Sciatic nerve (tissue), 2 donors: ENCODE data around the gene DNAAF9. TPM values are rescaled to one million over a fixed set of nuclear protein-coding genes. Genes with fewer than 3 reads are reported as not detected.

Experiments used
- ATAC-seq: fragments of 200-7000 bp; cut with Tn5 transposase; one replicate; pipeline ENCODE4 v1.9.1; 2020; ENCODE audit warnings: mild to moderate bottlenecking, moderate library complexity
- DNase-seq: peaks from one replicate; pipeline ENCODE4 v3.0.0-alpha.2; 2020; ENCODE audit warnings: low spot score
- intact Hi-C: fragments of 100-400 bp; cut with DNase I; formaldehyde crosslinking; loops from one replicate; pipeline ENCODE4 v1.14.2; 2022
- total RNA-seq: library from RNA; stranded (reverse); fragmentation: NEBNext Ultra II Directional; extraction: Animal tissue kit (Norgen Biotek cat#: 25700); gene quantifications from one replicate; pipeline ENCODE4 v1.2.1, GENCODE V29; 2021
- donor health status: DM: no; HTN: no; CAD: no.
- donor health status: DM: no; HTN: no; CAD: no.

DNAAF9 gene
- total RNA-seq, 1 donor from 2014 or later, result 35.0 TPM

GRCh38 chr20:3413393-3413889 is 6.0 kb upstream of the DNAAF9 start:
- intact Hi-C loops, result no loop called here
- ATAC-seq, result no peak
- DNase-seq, result no peak

- DNase-seq (no peak), ATAC-seq (no peak)
- intact Hi-C loops, result no loop called here
These were observed 5.3 kb upstream of the DNAAF9 start for GRCh38 chr20:3412600-3413392.

GRCh38 chr20:3410464-3410863 is 3.0 kb upstream of the DNAAF9 start:
- intact Hi-C loops, result no loop called here

GRCh38 chr20:3409417-3409816 is 1.9 kb upstream of the DNAAF9 start:
- DNase-seq (no peak), ATAC-seq (no peak)
- intact Hi-C loops, result loop anchor here (2.0 kb wide), 1 partner anchor 61 kb away; the partner anchor contains the start of gene ATRN

More at GRCh38 chr20:3410464-3410863, 3.0 kb upstream of the DNAAF9 start:
- DNase-seq (no peak), ATAC-seq (no peak)

- intact Hi-C loops, result loop anchor here (2.0 kb wide), 1 partner anchor 63 kb away; the partner anchor contains the start of gene ATRN
- peak; percentile 86 for ATAC-seq
- peak; percentile 84 for DNase-seq
These were observed 535 bp upstream of the DNAAF9 start for GRCh38 chr20:3407771-3408637.

- intact Hi-C loops, result no loop called here
- ATAC-seq (peak; percentile 4), DNase-seq (no peak)
These were observed 909 bp downstream of the DNAAF9 start for GRCh38 chr20:3406481-3407039.

GRCh38 chr20:3405696-3406358 is 1.6 kb downstream of the DNAAF9 start:
- intact Hi-C loops, result no loop called here
- DNase-seq (no peak), ATAC-seq (no peak)

- intact Hi-C loops, result no loop called here
- ATAC-seq, result no peak
- DNase-seq, result no peak
These were observed 2.3 kb downstream of the DNAAF9 start for GRCh38 chr20:3405139-3405538.

GRCh38 chr20:3404402-3404801 is 3.1 kb downstream of the DNAAF9 start:
- ATAC-seq, result no peak

GRCh38 chr20:3403741-3404140 is 3.7 kb downstream of the DNAAF9 start:
- DNase-seq (no peak), ATAC-seq (no peak)
- intact Hi-C loops, result no loop called here

More at GRCh38 chr20:3404402-3404801, 3.1 kb downstream of the DNAAF9 start:
- no peak for DNase-seq
- intact Hi-C loops, result no loop called here

GRCh38 chr20:3402453-3402852 is 5.0 kb downstream of the DNAAF9 start:
- DNase-seq (no peak), ATAC-seq (no peak)
- intact Hi-C loops, result no loop called here

- DNase-seq (no peak), ATAC-seq (no peak)
- intact Hi-C loops, result no loop called here
These were observed 7.0 kb downstream of the DNAAF9 start for GRCh38 chr20:3400260-3401155.

GRCh38 chr20:3398681-3399252 is 8.7 kb downstream of the DNAAF9 start:
- ATAC-seq (no peak), DNase-seq (no peak)
- intact Hi-C loops, result no loop called here

- DNase-seq (no peak), ATAC-seq (no peak)
- intact Hi-C loops, result no loop called here
These were observed 11.0 kb downstream of the DNAAF9 start for GRCh38 chr20:3396492-3396891.

GRCh38 chr20:3392756-3393155 is 14.7 kb downstream of the DNAAF9 start:
- no peak for DNase-seq
- no peak for ATAC-seq
- intact Hi-C loops, result no loop called here

GRCh38 chr20:3390759-3391425 is 16.6 kb downstream of the DNAAF9 start:
- intact Hi-C loops, result no loop called here
- ATAC-seq (no peak), DNase-seq (no peak)

- DNase-seq (no peak), ATAC-seq (no peak)
- intact Hi-C loops, result no loop called here
These were observed 23.5 kb downstream of the DNAAF9 start for GRCh38 chr20:3383878-3384495.
